Endometrium (tissue), 2 donors: ENCODE data around the gene MUSTN1.

ENCODE experiments used
- FAIRE-seq: peaks from 2 replicates; lab custom pipeline; 2012; peaks lifted over from hg19 to GRCh38; lab: Jason Lieb, UNC
- donor health status: control.
- donor health status: control.

MUSTN1 gene

GRCh38 chr3:52784931-52785590, 49.8 kb downstream of the MUSTN1 start:
- FAIRE-seq: no peak

GRCh38 chr3:52784021-52784621, 50.7 kb downstream of the MUSTN1 start:
- FAIRE-seq: no peak

- FAIRE-seq: no peak
These were observed 51.6 kb downstream of the MUSTN1 start for GRCh38 chr3:52783211-52783555.
